HL-60 (cell line): Measurements from ENCODE around the gene FAM13C.

ENCODE experiments used
- DNase-seq, 2 experiments: peaks; one replicate each; pipeline ENCODE4 v3.0.0-alpha.2; 2010 to 2020; ENCODE audit warnings: low read depth in 1 of 2, low spot score in 1 of 2
- H3K27ac ChIP-seq: fragments of 250-450 bp; sonication (Bioruptor Pico); replicated peaks from 2 replicates; pipeline ENCODE4 v1.5.1; 2020; ENCODE audit warnings: mild to moderate bottlenecking, moderate library complexity
- H3K27me3 ChIP-seq: fragments of 250-450 bp; sonication (Bioruptor Pico); 2 replicates; pipeline ENCODE4 v1.5.1; 2021; ENCODE audit warnings: mild to moderate bottlenecking, moderate library complexity; ENCODE audit not compliant: insufficient read depth, poor library complexity, severe bottlenecking
- H3K4me3 ChIP-seq: replicated peaks from 2 replicates; pipeline ENCODE4 v1.5.1; 2011; ENCODE audit warnings: mild to moderate bottlenecking, control low read depth, low read length; ENCODE audit not compliant: insufficient read depth
- CTCF ChIP-seq: IDR thresholded peaks from one replicate; pipeline ENCODE4 v1.5.1; 2011; ENCODE audit warnings: low read length, control low read depth, inconsistent platforms; ENCODE audit not compliant: insufficient read depth
- GABPA ChIP-seq: IDR thresholded peaks from 2 replicates; pipeline ENCODE4 v1.6.1; 2012; ENCODE audit warnings: low read depth
- POLR2AphosphoS5 ChIP-seq: IDR thresholded peaks from 2 replicates; pipeline ENCODE4 v1.6.1; 2012; ENCODE audit warnings: low read depth
- REST ChIP-seq: IDR thresholded peaks from 2 replicates; pipeline ENCODE4 v1.6.1; 2012; ENCODE audit warnings: low read depth; ENCODE audit not compliant: insufficient replicate concordance
- SPI1 ChIP-seq: IDR thresholded peaks from 2 replicates; pipeline ENCODE4 v1.6.1; 2012; ENCODE audit warnings: low read depth, mild to moderate bottlenecking, borderline replicate concordance

Gene FAM13C

GRCh38 chr10:59337201-59337652, 25.1 kb downstream of the FAM13C start:
- no peak for DNase-seq
- Histone ChIP-seq H3K27me3 (no peaks in the 10 kb centered on the region), H3K4me3 (no peak overlapping the region), H3K27ac (no peak overlapping the region)
- TF ChIP-seq REST, result no peak
- no peak for TF ChIP-seq POLR2AphosphoS5
- no peak for TF ChIP-seq GABPA
- no peak for TF ChIP-seq CTCF
- TF ChIP-seq SPI1, result no peak

- no peak overlapping the region for H3K4me3 ChIP-seq
- H3K27me3 ChIP-seq, result no peaks in the 10 kb centered on the region
- no peak for DNase-seq
- TF ChIP-seq SPI1 (no peak), GABPA (no peak), POLR2AphosphoS5 (no peak), CTCF (no peak), REST (no peak)
- H3K27ac ChIP-seq, result no peak overlapping the region
Measured at GRCh38 chr10:59336632-59337031, 25.7 kb downstream of the FAM13C start.

- DNase-seq, result no peak
- no peak overlapping the region for H3K4me3 ChIP-seq
- no peak for TF ChIP-seq CTCF
- TF ChIP-seq POLR2AphosphoS5, result no peak
- TF ChIP-seq REST, result no peak
- TF ChIP-seq SPI1, result no peak
- TF ChIP-seq GABPA, result no peak
- H3K27ac ChIP-seq, result no peak overlapping the region
- H3K27me3 ChIP-seq, result no peaks in the 10 kb centered on the region
Measured at GRCh38 chr10:59335497-59335896, 26.9 kb downstream of the FAM13C start.
